HepG2 (cell line): Measurements from ENCODE around the gene MT1A. TPM values are rescaled to one million over a fixed set of nuclear protein-coding genes. Genes with fewer than 3 reads are reported as not detected.

ENCODE experiments used
- ATF7 ChIP-seq, 2 experiments: fragments of 450-650 bp in 1 of 2; sonication (generic) in 1 of 2; formaldehyde crosslinking in 1 of 2; IDR thresholded peaks; 2 replicates each; pipeline versions ENCODE4 v1.4.0 to v1.6.1; 2016 to 2020; ENCODE audit warnings: antibody characterized with exemption in 1 of 2, mild to moderate bottlenecking in 1 of 2, missing genetic modification reagents in 1 of 2
- CREB3 ChIP-seq: sonication (generic); formaldehyde crosslinking; IDR thresholded peaks from 2 replicates; pipeline ENCODE4 v1.5.0; 2020; ENCODE audit warnings: missing genetic modification reagents
- GLI4 ChIP-seq: sonication (generic); formaldehyde crosslinking; IDR thresholded peaks from 2 replicates; pipeline ENCODE4 v1.5.1; 2020; ENCODE audit warnings: missing genetic modification reagents, mild to moderate bottlenecking, moderate library complexity, borderline replicate concordance
- HES4 ChIP-seq: sonication (generic); formaldehyde crosslinking; IDR thresholded peaks from 2 replicates; pipeline ENCODE4 v1.9.0; 2021; ENCODE audit warnings: mild to moderate bottlenecking, missing genetic modification reagents, borderline replicate concordance
- HIC2 ChIP-seq: sonication (generic); formaldehyde crosslinking; IDR thresholded peaks from 2 replicates; pipeline ENCODE4 v1.9.0; 2022; ENCODE audit warnings: low read depth, missing genetic modification reagents
- TFDP1 ChIP-seq: IDR thresholded peaks from 2 replicates; pipeline ENCODE4 v1.6.1; 2016; ENCODE audit warnings: missing compliant biosample characterization, missing genetic modification reagents, borderline replicate concordance
- TOPORS ChIP-seq: sonication (generic); formaldehyde crosslinking; IDR thresholded peaks from 2 replicates; pipeline ENCODE4 v1.8.0; 2023; ENCODE audit warnings: mild to moderate bottlenecking, missing genetic modification reagents
- USF2 ChIP-seq, 2 experiments: sonication (generic) in 1 of 2; formaldehyde crosslinking in 1 of 2; IDR thresholded peaks; 2 replicates each; pipeline versions ENCODE4 v1.5.1 to v1.6.1; 2011 to 2020; ENCODE audit warnings: borderline replicate concordance in 1 of 2, low read depth in 1 of 2, low read length in 1 of 2, mild to moderate bottlenecking in 1 of 2, missing genetic modification reagents in 1 of 2, moderate library complexity in 1 of 2
- ZHX2 ChIP-seq, 2 experiments: sonication (generic) in 1 of 2; formaldehyde crosslinking in 1 of 2; IDR thresholded peaks; 2 replicates each; pipeline versions ENCODE4 v1.6.1 to v1.9.0; 2014 to 2022; ENCODE audit warnings: antibody characterized with exemption in 1 of 2, borderline replicate concordance in 1 of 2, inconsistent platforms in 1 of 2, low read depth in 1 of 2, missing genetic modification reagents in 1 of 2
- ZNF256 ChIP-seq: sonication (generic); formaldehyde crosslinking; conservative IDR thresholded peaks from 2 replicates; pipeline ENCODE4 v1.4.0; 2020; ENCODE audit warnings: missing genetic modification reagents
- ZNF468 ChIP-seq: sonication (generic); formaldehyde crosslinking; IDR thresholded peaks from 2 replicates; pipeline ENCODE4 v1.8.0; 2022; ENCODE audit warnings: mild to moderate bottlenecking, moderate library complexity, missing genetic modification reagents
- ZNF589 ChIP-seq: sonication (generic); formaldehyde crosslinking; conservative IDR thresholded peaks from 2 replicates; pipeline ENCODE4 v1.8.0; 2022; ENCODE audit warnings: mild to moderate bottlenecking, moderate library complexity, missing genetic modification reagents
- ZNF749 ChIP-seq: sonication (generic); formaldehyde crosslinking; IDR thresholded peaks from 2 replicates; pipeline ENCODE4 v1.8.0; 2022; ENCODE audit warnings: mild to moderate bottlenecking, missing genetic modification reagents, moderate library complexity, borderline replicate concordance
- ZNF782 ChIP-seq: sonication (generic); formaldehyde crosslinking; IDR thresholded peaks from 2 replicates; pipeline ENCODE4 v1.4.0; 2020; ENCODE audit warnings: missing genetic modification reagents, mild to moderate bottlenecking, borderline replicate concordance
- polyA plus RNA-seq, 8 experiments: library from polyadenylated mRNA; depleted of rRNA in 3 of 8; stranded (reverse) in 7 of 8; unstranded in 1 of 8; fragments of >200 nt; fragmentation: Illumina TruSeq in 4 of 8; extraction: Trizol in 4 of 8; gene quantifications; 2 replicates each; pipeline versions ENCODE4 v1.2.1 to v1.2.3, GENCODE V29; 2011 to 2016; ENCODE audit warnings: low read depth in 4 of 8, missing spikeins in 1 of 8, mixed read lengths in 1 of 8; ENCODE audit not compliant: insufficient read depth in 1 of 8
- total RNA-seq, 5 experiments: library from RNA; depleted of rRNA; stranded (reverse); fragments of >200 nt; fragmentation: Illumina TruSeq; extraction: Trizol; gene quantifications; 2 replicates each; pipeline ENCODE4 v1.2.3, GENCODE V29; 2016; ENCODE audit warnings: low read depth in 1 of 5

MT1A gene
- total and polyA plus RNA-seq, 2 of the 13 experiments (the other 11 are each of a cell fraction or from before 2014, with no cell fraction given): 8.3 to 10.4 TPM

- TF ChIP-seq ATF7 (IDR thresholded peaks at IDR 0.05): no peak
- peak; percentile 57; the same call in 1 of the 2 replicates for TF ChIP-seq ATF7 (CRISPR knock-in tag; IDR thresholded peaks at IDR 0.05)
- no peak for TF ChIP-seq HES4 (CRISPR knock-in tag)
- peak; percentile 68; the same call in 1 of the 2 replicates for TF ChIP-seq TFDP1 (CRISPR knock-in tag)
- TF ChIP-seq ZHX2 (IDR thresholded peaks at IDR 0.05; ENCODE audit: low read depth): no peak
- no peak for TF ChIP-seq ZHX2 (CRISPR knock-in tag; IDR thresholded peaks at IDR 0.05; ENCODE audit: borderline replicate concordance)
- no peak for TF ChIP-seq USF2 (IDR thresholded peaks at IDR 0.05; ENCODE audit: low read depth, low read length)
- no peak for TF ChIP-seq USF2 (CRISPR knock-in tag; IDR thresholded peaks at IDR 0.05; ENCODE audit: borderline replicate concordance)
- no peak for TF ChIP-seq ZNF589 (CRISPR knock-in tag)
- no peak for TF ChIP-seq ZNF256 (CRISPR knock-in tag)
- peak; percentile 73; the same call in 1 of the 2 replicates for TF ChIP-seq GLI4 (CRISPR knock-in tag)
- no peak for TF ChIP-seq ZNF782 (CRISPR knock-in tag)
- no peak for TF ChIP-seq CREB3 (CRISPR knock-in tag)
- TF ChIP-seq ZNF749 (CRISPR knock-in tag): no peak
- TF ChIP-seq ZNF468 (CRISPR knock-in tag): no peak
- 0 out of 2 replicates have a peak, but pooled peaks have one; percentile 52 for TF ChIP-seq HIC2 (CRISPR knock-in tag)
- TF ChIP-seq TOPORS: no peak
Measured at GRCh38 chr16:56643080-56643778, 4.8 kb downstream of the MT1A start (continued).
